Left ventricle myocardium superior (tissue), 1 donor: Measurements from ENCODE around the gene SURF1. TPM values are rescaled to one million over a fixed set of nuclear protein-coding genes. Genes with fewer than 3 reads are reported as not detected.
"Not testable (repeated sequence)": the region's sequence is repeated elsewhere in the genome, so short reads cannot be mapped to it uniquely, and the experiment has no call there.

Experiments used
- ATAC-seq: fragments of 200-7000 bp; cut with Tn5 transposase; one replicate; pipeline ENCODE4 v1.9.1; 2020; ENCODE audit warnings: mild to moderate bottlenecking, moderate library complexity
- DNase-seq: peaks from one replicate; pipeline ENCODE4 v3.0.0-alpha.2; 2020
- intact Hi-C: fragments of 100-400 bp; cut with micrococcal nuclease; formaldehyde crosslinking; loops from one replicate; pipeline ENCODE4 v1.11.0; 2022
- total RNA-seq: library from RNA; stranded (reverse); fragmentation: NEBNext Ultra II Directional; extraction: Animal tissue kit (Norgen Biotek cat#: 25700); gene quantifications from one replicate; pipeline ENCODE4 v1.2.1, GENCODE V29; 2021
- donor health status: DM: no; HTN: yes; CAD: no; lungs with severe emphysema.

SURF1 gene
- total RNA-seq, 1 donor from 2014 or later: 64.3 TPM

GRCh38 chr9:133332381-133332730, 23.9 kb downstream of the SURF1 start:
- intact Hi-C loops: no loop called here
- ATAC-seq (no peak), DNase-seq (no peak)

- intact Hi-C loops: no loop called here
- no peak for ATAC-seq
- no peak for DNase-seq
These were observed 24.5 kb downstream of the SURF1 start for GRCh38 chr9:133331641-133332380.

GRCh38 chr9:133331221-133331620, 25.1 kb downstream of the SURF1 start:
- DNase-seq: no peak
- intact Hi-C loops: no loop called here
- ATAC-seq: no peak

- ATAC-seq, intact Hi-C loops, DNase-seq: not testable (repeated sequence)
These were observed 26.8 kb downstream of the SURF1 start for GRCh38 chr9:133329306-133330156.

GRCh38 chr9:133327834-133328484, 28.3 kb downstream of the SURF1 start:
- DNase-seq (no peak), ATAC-seq (no peak)
- intact Hi-C loops: no loop called here

GRCh38 chr9:133327021-133327420, 29.3 kb downstream of the SURF1 start:
- DNase-seq, ATAC-seq, intact Hi-C loops: not testable (repeated sequence)

GRCh38 chr9:133323991-133324703, 32.1 kb downstream of the SURF1 start:
- ATAC-seq: no peak
- no peak for DNase-seq
- intact Hi-C loops: no loop called here

- ATAC-seq (no peak), DNase-seq (no peak)
- intact Hi-C loops: no loop called here
These were observed 33.1 kb downstream of the SURF1 start for GRCh38 chr9:133323211-133323610.

- intact Hi-C loops: no loop called here
- no peak for DNase-seq
- ATAC-seq: no peak
These were observed 33.6 kb downstream of the SURF1 start for GRCh38 chr9:133322701-133323100.

- ATAC-seq (no peak), DNase-seq (no peak)
- intact Hi-C loops: no loop called here
These were observed 34.8 kb downstream of the SURF1 start for GRCh38 chr9:133321411-133321935.

GRCh38 chr9:133320421-133320881, 35.8 kb downstream of the SURF1 start:
- intact Hi-C loops: no loop called here
- no peak for DNase-seq
- ATAC-seq: no peak

- DNase-seq, intact Hi-C loops, ATAC-seq: not testable (repeated sequence)
These were observed 38.7 kb downstream of the SURF1 start for GRCh38 chr9:133317551-133317950.

- intact Hi-C loops: no loop called here
- ATAC-seq (no peak), DNase-seq (no peak)
These were observed 40.3 kb downstream of the SURF1 start for GRCh38 chr9:133315997-133316396.

- ATAC-seq: no peak
- DNase-seq: no peak
- intact Hi-C loops: no loop called here
These were observed 46.7 kb downstream of the SURF1 start for GRCh38 chr9:133309608-133310007.

- no peak for ATAC-seq
- no peak for DNase-seq
These were observed 49.0 kb downstream of the SURF1 start for GRCh38 chr9:133307301-133307700.

GRCh38 chr9:133306242-133307204, 49.8 kb downstream of the SURF1 start:
- intact Hi-C loops: no loop called here
- no peak for DNase-seq
- no peak for ATAC-seq

More at GRCh38 chr9:133307301-133307700, 49.0 kb downstream of the SURF1 start:
- intact Hi-C loops: no loop called here

GRCh38 chr9:133305731-133306130, 50.6 kb downstream of the SURF1 start:
- DNase-seq (no peak), ATAC-seq (no peak)
- intact Hi-C loops: no loop called here
